Stimulated activated naive B cell treated with anti-CD40 and anti-IgM and Interleukin-4, amounts not matched to agents 10 μg/mL and 1 μg/mL and 100 μg/mL, for 72 hours (primary cell): ENCODE data around the gene AGBL4.

Experiments
- ATAC-seq, 2 donors: fragments of 150-1000 bp; cut with Tn5 transposase; replicated peaks; 2 replicates each; pipeline ENCODE4 v1.10.0; 2021; ENCODE audit warnings: moderate library complexity in 1 of 2
- DNase-seq: peaks from one replicate; pipeline ENCODE4 v3.0.0; 2021
- H3K27ac Mint-ChIP-seq: one replicate; pipeline ENCODE4 v1.8.0; 2022; ENCODE audit warnings: mild to moderate bottlenecking, mixed read lengths
- H3K27me3 Mint-ChIP-seq, 2 donors: one replicate each; pipeline ENCODE4 v1.8.0; 2022; ENCODE audit warnings: mixed read lengths in 2 of 2
- H3K36me3 Mint-ChIP-seq, 2 donors: one replicate each; pipeline ENCODE4 v1.8.0; 2022; ENCODE audit warnings: mixed read lengths in 2 of 2, mild to moderate bottlenecking in 1 of 2
- H3K4me1 Mint-ChIP-seq, 2 donors: one replicate each; pipeline ENCODE4 v1.8.0; 2022; ENCODE audit warnings: mixed read lengths in 2 of 2, mild to moderate bottlenecking in 1 of 2
- H3K4me3 Mint-ChIP-seq, 2 donors: one replicate each; pipeline ENCODE4 v1.8.0; 2022; ENCODE audit warnings: mild to moderate bottlenecking in 2 of 2, mixed read lengths in 2 of 2, moderate library complexity in 1 of 2
- H3K9me3 Mint-ChIP-seq, 2 donors: one replicate each; pipeline ENCODE4 v1.8.0; 2022; ENCODE audit warnings: mixed read lengths in 2 of 2, mild to moderate bottlenecking in 1 of 2

AGBL4 gene

DNA sequence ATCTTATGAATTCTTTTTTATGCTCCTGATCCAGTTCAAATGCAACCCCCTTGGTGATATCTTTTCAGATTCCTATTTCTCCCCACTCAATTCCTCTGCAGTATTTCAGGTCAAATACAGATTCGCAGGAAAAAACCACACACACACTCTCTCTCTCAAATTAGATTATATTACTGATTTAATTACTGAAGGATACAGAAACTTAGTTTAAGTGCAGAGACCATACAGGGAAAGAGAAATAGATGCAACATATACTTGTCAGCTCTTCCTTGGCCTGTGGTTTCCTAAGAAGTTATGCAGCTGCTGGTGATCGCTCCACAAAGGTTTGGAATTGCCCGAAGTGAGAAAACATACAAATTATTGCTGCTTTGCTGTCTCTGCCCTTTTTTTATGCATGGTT, 400.9 kb downstream of the AGBL4 start:
- H3K9me3 Mint-ChIP-seq, result peaks cover 8 to 11% of the 10 kb centered on the region in 2 donors
- H3K36me3 Mint-ChIP-seq, result no peaks in the 10 kb centered on the region
- DNase-seq (no peak), ATAC-seq (no peak)
- no peaks in the 10 kb centered on the region for H3K27me3 Mint-ChIP-seq
- H3K27ac Mint-ChIP-seq, result no peak overlapping the region
- no peak overlapping the region for H3K4me3 Mint-ChIP-seq
- H3K4me1 Mint-ChIP-seq, result no peaks in the 10 kb centered on the region

DNA sequence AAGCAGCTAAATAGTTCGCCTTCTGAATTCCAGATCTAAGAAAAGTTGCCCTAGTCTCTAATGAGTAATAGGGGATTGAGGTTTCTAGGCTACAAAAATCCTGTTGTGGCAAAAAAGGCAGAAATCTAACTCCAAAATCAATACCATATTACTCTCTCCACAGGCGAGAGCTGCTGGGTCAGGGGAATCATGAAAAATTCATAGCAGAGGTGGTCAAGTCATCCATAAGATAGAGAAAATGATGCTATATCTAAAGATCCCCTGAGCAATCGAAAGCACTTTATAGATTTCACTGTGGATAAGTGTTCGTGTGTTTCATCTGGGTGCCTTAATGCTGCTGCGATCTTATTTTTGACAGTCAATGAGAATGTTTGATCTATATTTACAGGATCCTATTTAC, 417.7 kb downstream of the AGBL4 start:
- no peak for ATAC-seq

DNA sequence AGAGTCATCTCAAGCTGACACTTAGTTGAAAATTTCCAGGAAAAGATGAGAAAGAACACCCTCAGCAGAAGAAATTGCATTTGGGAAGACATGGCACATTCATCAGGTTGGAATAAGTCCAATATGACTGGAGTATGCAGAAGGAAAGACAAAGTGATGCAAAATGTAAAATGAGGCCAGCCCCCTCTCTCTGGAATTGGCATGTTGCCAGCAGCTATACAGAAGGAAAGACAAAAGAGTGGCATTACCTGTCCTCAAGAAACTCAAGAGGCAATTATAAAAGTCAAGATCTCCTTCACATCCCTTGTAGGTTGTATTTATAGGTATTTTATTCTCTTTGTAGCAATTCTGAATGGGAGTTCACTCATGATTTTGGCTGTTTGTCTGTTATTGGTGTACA, 426.3 kb downstream of the AGBL4 start:
- Mint-ChIP-seq H3K36me3 (no peaks in the 10 kb centered on the region), H3K9me3 (peaks cover 12 to 13% of the 10 kb centered on the region in 2 donors), H3K4me1 (no peaks in the 10 kb centered on the region), H3K4me3 (no peak overlapping the region), H3K27ac (no peak overlapping the region), H3K27me3 (no peaks in the 10 kb centered on the region)
- no peak for DNase-seq
- ATAC-seq, result no peak

More for the DNA sequence above, 417.7 kb downstream of the AGBL4 start:
- no peaks in the 10 kb centered on the region for H3K27me3 Mint-ChIP-seq
- no peaks in the 10 kb centered on the region for H3K36me3 Mint-ChIP-seq
- H3K4me3 Mint-ChIP-seq, result no peak overlapping the region
- DNase-seq, result no peak
- H3K9me3 Mint-ChIP-seq, result peaks cover 5% of the 10 kb centered on the region in 2 donors
- H3K4me1 Mint-ChIP-seq, result no peaks in the 10 kb centered on the region
- no peak overlapping the region for H3K27ac Mint-ChIP-seq

DNA sequence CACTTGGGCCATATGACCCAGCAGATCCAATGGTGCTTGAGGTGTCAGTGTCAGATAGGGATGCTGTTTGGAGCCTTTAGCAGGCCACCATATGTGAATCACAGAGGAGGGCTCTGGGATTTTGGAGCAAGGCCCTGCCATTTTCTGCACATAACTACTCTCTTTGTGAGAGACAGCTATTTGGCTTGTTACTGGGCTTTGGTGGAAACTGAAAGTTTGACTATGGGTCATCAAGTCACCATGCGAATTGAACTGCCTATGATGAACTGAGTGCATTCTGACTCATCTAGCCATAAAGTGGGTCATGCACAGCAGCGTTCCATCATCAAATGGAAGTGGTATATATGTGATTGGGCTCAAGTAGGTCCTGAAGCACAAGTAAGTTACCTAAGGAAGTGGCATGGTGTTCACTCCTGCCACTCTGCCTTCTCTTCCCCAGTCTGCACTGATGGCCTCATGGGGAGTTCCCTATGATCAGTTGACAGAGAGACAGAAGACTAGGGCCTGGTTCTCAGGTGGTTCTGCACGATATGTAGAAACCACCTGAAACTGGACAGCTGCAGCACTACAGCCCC, 447.3 kb downstream of the AGBL4 start:
- Mint-ChIP-seq H3K4me3 (no peak overlapping the region), H3K9me3 (peaks cover 20 to 21% of the 10 kb centered on the region in 2 donors), H3K27me3 (no peaks in the 10 kb centered on the region), H3K36me3 (no peaks in the 10 kb centered on the region), H3K4me1 (no peaks in the 10 kb centered on the region), H3K27ac (no peak overlapping the region)
- ATAC-seq, result no peak
- DNase-seq, result no peak

DNA sequence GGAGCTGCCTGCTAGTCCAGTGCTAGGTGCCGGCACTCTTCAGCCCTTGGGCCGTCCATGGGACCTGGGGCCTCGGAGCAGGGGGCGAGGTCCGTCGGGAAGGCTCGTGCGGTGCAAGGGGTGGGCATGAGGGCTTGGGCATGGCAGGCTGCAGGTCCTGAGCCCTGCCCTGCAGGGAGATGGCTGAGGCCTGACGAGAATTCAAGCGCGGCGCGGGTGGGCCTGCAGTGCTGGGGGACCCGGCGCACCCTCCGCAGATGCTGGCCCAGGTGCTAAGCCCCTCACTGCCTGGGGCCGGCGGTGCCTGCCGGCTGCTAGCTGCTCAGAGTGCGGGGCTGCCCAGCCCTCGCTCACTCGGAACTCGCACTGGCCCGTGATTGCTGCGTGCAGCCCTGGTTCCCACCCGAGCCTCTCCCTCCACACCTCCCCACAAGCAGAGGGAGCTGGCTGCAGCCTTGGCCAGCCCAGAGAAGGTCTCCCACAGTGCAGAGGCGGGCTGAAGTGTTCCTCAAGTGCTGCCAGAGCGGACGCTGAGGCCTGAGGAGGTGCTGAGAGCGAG, 467.0 kb downstream of the AGBL4 start:
- no peak for ATAC-seq
- peaks cover 0 to 5% of the 10 kb centered on the region in 2 donors for H3K9me3 Mint-ChIP-seq
- no peak overlapping the region for H3K4me3 Mint-ChIP-seq
- DNase-seq, result no peak
- H3K27ac Mint-ChIP-seq, result no peak overlapping the region
- no peaks in the 10 kb centered on the region for H3K36me3 Mint-ChIP-seq
- peaks cover 0 to 4% of the 10 kb centered on the region in 2 donors for H3K27me3 Mint-ChIP-seq
- H3K4me1 Mint-ChIP-seq, result no peaks in the 10 kb centered on the region

DNA sequence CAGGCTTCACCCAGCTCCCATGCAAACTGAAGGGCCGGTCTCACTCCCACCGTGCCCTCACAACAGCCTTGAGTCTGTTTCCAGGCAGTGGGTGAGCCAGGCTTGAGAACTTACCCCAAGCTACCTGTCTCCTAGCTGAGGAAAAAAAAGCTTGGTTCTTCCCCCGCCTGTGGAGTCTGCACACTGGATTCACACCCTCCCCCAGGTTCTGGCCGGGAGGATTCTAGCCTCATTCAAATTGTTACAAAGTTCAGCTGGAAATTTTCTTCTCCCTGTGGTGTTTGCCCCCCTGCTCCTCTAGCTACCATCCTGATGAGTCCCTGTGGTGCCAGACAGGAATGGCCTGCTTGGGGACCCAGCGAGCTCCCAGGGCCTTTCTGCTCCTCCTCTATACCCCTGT, 471.7 kb downstream of the AGBL4 start:
- Mint-ChIP-seq H3K27ac (no peak overlapping the region), H3K4me1 (no peaks in the 10 kb centered on the region), H3K4me3 (no peak overlapping the region), H3K27me3 (peaks cover 0 to 4% of the 10 kb centered on the region in 2 donors), H3K36me3 (no peaks in the 10 kb centered on the region), H3K9me3 (peaks cover 3 to 6% of the 10 kb centered on the region in 2 donors)
- DNase-seq (no peak), ATAC-seq (no peak)

DNA sequence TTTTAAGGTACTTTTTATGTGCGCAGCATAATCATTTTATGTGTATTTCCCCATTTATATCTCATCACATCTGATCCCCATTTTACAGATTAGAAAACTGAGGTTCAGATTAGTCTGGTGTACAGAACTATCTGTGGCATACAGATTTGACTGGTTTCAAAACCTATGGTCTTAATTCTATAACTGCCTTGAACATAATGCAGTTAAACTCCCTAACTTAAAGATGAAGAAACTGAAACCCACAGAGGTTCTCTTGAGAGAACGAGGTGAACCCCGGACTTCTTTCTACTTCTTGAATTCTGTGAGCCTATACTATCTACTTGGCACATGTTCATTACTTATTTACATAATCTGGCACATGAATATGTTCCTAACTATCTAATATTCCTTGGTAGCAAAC, 479.1 kb downstream of the AGBL4 start:
- Mint-ChIP-seq H3K4me1 (no peaks in the 10 kb centered on the region), H3K36me3 (no peaks in the 10 kb centered on the region)
- no peak for ATAC-seq

DNA sequence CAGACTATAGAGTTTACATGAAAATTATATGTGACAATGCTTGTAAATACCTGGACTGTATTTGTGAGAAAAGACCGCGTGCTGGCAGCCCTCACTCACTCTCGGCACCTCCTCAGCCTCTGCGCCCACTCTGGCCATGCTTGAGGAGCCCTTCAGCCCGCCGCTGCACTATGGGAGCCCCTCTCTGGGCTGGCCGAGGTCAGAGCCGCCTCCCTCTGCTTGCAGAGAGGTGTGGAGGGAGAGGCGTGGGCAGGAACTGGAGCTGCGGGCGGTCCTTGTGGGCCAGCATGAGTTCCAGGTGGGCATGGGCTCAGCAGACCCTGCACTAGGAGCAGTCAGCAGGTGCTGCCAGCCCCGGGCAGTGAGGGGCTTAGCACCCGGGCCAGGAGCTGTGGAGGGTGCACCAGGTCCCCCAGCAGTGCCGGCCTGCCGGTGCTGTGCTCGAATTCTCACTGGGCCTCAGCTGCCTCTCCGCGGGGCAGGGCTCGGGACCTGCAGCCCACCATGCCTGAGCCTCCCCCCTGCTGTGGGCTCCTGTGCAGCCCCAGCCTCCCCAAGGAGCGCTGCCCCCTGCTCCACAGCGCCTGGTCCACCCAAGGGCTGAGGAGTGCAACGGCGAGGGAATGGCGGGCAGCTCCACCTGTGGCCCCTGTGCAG, 482.5 kb downstream of the AGBL4 start:
- no peak for DNase-seq
- H3K9me3 Mint-ChIP-seq, result peaks cover 4 to 7% of the 10 kb centered on the region in 2 donors
- ATAC-seq, result no peak
- no peaks in the 10 kb centered on the region for H3K27me3 Mint-ChIP-seq
- no peaks in the 10 kb centered on the region for H3K36me3 Mint-ChIP-seq
- H3K4me1 Mint-ChIP-seq, result no peaks in the 10 kb centered on the region
- no peak overlapping the region for H3K27ac Mint-ChIP-seq
- no peak overlapping the region for H3K4me3 Mint-ChIP-seq

More for the DNA sequence above, 479.1 kb downstream of the AGBL4 start:
- Mint-ChIP-seq H3K27ac (no peak overlapping the region), H3K9me3 (peaks cover 6 to 8% of the 10 kb centered on the region in 2 donors), H3K27me3 (no peaks in the 10 kb centered on the region), H3K4me3 (no peak overlapping the region)
- DNase-seq, result no peak

DNA sequence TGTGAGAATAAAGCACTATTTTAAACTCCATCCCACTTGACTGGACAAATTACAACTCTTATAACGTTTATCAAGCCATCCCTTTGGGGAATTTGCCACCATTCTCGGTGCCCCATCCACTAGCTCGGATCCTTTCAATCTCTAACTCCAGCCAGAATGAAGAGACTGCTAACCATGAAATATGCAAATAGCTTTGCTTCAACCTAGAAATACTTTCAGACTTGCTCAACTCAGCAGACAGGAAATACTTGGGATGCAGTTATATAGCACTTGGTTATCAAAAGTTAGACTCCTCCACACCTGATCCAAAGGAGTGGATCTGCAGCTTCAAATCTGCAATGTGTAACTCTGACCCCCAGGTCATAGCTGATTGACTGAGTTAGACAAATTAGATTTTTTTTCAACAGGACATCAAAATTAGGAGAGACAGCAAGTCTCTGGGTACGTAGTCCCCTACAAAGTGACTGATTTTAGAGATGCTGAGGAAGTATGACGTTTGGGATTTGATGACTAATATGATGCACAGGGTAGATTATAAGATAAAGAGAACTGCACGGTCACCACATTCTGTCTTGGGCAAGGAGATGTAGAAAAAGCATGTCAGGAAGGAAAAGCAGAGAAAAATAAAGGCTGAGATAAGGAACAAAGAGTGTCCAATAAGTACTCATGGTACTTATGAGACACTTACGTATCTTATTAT, 496.0 kb downstream of the AGBL4 start:
- H3K4me1 Mint-ChIP-seq, result no peaks in the 10 kb centered on the region
- ATAC-seq (no peak), DNase-seq (no peak)
- no peak overlapping the region for H3K4me3 Mint-ChIP-seq
- peaks cover 0 to under 1% of the 10 kb centered on the region in 2 donors for H3K27me3 Mint-ChIP-seq
- no peaks in the 10 kb centered on the region for H3K9me3 Mint-ChIP-seq
- no peak overlapping the region for H3K27ac Mint-ChIP-seq
- no peaks in the 10 kb centered on the region for H3K36me3 Mint-ChIP-seq

DNA sequence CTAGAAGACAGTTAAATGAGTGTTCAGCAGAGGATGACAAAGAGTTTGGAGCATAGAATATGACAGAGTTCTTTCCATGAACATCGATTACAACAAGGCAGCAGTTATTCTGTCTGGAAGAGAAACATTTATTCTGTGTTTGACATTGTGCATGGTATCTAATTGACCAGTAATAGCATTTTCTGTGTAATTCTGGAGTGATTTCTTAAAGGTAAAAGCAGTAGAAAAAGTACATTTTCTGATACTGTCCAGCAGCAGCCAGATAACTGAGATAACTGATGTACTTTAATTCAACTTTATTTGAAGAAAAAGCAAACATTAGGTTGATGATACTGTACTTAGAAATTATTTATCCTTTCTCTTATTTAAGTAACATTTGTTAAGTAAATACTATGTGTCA, 497.1 kb downstream of the AGBL4 start:
- H3K4me1 Mint-ChIP-seq, result no peaks in the 10 kb centered on the region
- ATAC-seq, result no peak
- no peak overlapping the region for H3K4me3 Mint-ChIP-seq
- no peaks in the 10 kb centered on the region for H3K9me3 Mint-ChIP-seq
- H3K27ac Mint-ChIP-seq, result no peak overlapping the region
- H3K27me3 Mint-ChIP-seq, result no peaks in the 10 kb centered on the region
- no peaks in the 10 kb centered on the region for H3K36me3 Mint-ChIP-seq
- DNase-seq, result no peak

DNA sequence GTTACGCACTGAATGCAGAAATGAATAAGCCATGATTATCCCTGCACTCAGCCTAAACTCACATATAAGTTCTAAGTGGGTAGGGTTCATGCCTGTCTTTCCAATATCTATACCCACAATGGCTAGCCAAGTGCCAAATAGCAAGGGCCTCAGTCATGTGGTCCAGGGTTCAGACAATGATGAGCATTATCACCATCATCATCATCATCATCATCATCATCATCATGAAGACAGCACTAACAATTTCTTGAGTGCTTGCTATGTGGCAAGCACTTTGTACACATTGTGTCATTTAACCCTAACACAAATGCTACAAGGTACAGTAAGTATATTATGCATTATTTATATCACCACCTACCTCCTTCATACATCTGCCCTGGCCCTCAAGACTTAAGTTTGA, 500.0 kb downstream of the AGBL4 start:
- Mint-ChIP-seq H3K36me3 (no peaks in the 10 kb centered on the region), H3K9me3 (no peaks in the 10 kb centered on the region), H3K27ac (no peak overlapping the region), H3K27me3 (no peaks in the 10 kb centered on the region), H3K4me1 (no peaks in the 10 kb centered on the region), H3K4me3 (no peak overlapping the region)
- no peak for ATAC-seq
- no peak for DNase-seq

DNA sequence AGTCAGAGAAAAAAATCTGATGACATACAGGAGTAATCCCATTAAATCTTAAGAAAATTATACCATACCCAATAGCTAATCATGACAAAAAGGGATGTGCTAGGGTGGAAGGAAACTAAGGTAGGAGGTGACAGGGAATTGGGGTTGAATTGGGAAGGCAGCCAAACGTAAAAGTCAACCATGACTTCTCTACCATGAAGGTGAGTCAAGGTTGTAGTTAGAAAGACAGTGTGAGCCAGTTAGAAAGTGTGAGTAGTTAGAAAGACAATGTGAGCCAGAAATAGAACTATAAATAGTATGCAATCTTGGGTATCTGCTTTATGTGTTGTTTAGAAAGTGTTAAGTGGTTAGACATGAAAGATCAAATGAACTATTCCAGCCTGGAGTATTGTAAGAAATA, 556.8 kb downstream of the AGBL4 start:
- Mint-ChIP-seq H3K4me3 (no peak overlapping the region), H3K27me3 (no peaks in the 10 kb centered on the region), H3K9me3 (no peaks in the 10 kb centered on the region), H3K27ac (no peak overlapping the region), H3K4me1 (no peaks in the 10 kb centered on the region), H3K36me3 (no peaks in the 10 kb centered on the region)
- DNase-seq, result no peak
- no peak for ATAC-seq

DNA sequence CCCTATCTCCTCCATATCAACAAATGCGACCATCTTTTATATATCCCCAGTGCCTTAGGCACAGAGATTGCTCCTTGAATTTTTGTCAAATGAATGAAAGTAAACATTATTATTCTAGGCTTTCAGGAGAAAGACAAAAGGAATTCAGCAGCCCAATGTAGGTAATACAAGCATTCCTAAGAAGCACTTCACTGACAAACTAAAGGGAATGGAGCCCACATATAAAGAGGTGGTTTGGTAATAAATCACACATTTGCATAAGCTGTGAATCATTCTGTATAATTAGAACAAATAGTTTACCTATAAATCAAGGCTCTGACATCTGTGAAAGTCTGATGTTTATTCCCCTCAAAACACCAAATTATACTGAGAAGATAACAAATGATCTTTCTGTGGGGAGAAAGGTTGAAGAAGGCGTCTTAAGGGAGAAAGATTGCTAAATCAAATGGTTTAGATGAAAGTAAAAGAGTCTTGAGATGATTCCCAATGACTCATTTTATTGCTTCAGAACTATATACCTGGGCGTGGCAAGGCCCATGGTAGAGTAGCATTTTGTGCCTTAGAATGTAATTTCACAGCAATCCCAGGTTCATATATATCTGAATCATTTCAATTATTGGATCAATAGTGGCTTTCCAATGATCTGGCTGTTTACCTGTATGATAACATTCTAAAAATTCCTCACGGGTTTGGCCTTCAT, 558.1 kb downstream of the AGBL4 start:
- H3K4me1 Mint-ChIP-seq, result no peaks in the 10 kb centered on the region
- H3K9me3 Mint-ChIP-seq, result no peaks in the 10 kb centered on the region
- no peak for ATAC-seq
- no peaks in the 10 kb centered on the region for H3K36me3 Mint-ChIP-seq
- DNase-seq, result no peak
- H3K4me3 Mint-ChIP-seq, result no peak overlapping the region
- no peaks in the 10 kb centered on the region for H3K27me3 Mint-ChIP-seq
- H3K27ac Mint-ChIP-seq, result no peak overlapping the region

DNA sequence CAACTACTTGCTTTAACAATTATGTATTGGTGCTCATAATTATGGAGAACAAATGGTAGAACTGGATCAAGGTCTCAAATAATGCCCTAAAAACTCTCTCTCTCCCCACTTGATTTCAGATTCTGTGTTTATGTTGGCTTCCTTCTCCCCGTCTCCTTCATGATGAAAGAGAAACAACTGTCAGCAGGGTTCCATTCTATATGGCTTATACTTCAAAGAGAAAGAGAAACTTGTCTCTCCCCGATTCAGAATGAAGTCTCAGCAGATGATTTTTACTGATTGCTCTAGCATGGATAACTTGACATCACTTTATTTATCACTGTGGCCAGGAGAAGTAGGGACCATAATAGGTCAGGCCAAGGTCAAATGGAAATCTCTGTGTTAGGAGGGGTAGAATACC, 575.6 kb downstream of the AGBL4 start:
- ATAC-seq (no peak), DNase-seq (no peak)
- H3K27me3 Mint-ChIP-seq, result no peaks in the 10 kb centered on the region
- H3K9me3 Mint-ChIP-seq, result peaks cover 9 to 11% of the 10 kb centered on the region in 2 donors
- H3K36me3 Mint-ChIP-seq, result no peaks in the 10 kb centered on the region
- no peak overlapping the region for H3K4me3 Mint-ChIP-seq
- no peak overlapping the region for H3K27ac Mint-ChIP-seq
- H3K4me1 Mint-ChIP-seq, result no peaks in the 10 kb centered on the region
